ENCODE results near the gene RUSC2. TPM values are rescaled to one million over a fixed set of nuclear protein-coding genes. Genes with fewer than 3 reads are reported as not detected.
"Not testable (repeated sequence)": the region's sequence is repeated elsewhere in the genome, so short reads cannot be mapped to it uniquely, and the experiment has no call there.

Gene RUSC2
- total RNA-seq, 4 donors from 2014 or later = 43.8 to 85.4 (median 59.6) TPM

DNA sequence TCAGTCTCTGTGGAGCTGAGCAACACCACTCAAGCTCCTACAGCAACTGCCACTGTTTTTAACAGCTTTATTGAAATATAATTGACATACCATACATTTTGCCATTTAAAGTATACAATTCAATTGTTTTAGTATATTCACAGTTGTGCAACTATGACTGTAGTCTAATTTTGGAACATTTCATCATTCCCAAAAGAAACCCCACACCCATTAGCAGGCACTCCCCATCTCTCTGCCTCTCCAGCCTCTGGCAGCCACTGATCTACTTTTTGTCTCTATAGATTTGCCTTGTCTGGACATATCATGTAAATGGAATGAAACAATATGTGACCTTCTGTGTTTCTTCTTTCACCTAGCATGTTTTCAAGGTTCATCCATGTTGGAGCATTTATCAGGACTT is 43.5 kb downstream of the RUSC2 start:
- Histone ChIP-seq H3K4me3 (no peak overlapping the region), H3K9me3 (no peaks in the 10 kb centered on the region), H3K27me3 (no peaks in the 10 kb centered on the region), H3K36me3 (no peaks in the 10 kb centered on the region), H3K27ac (no peak overlapping the region), H3K4me1 (peaks cover 8 to 72% (median 18%) of the 10 kb centered on the region in 3 donors)
- ATAC-seq = no peak
- TF ChIP-seq, protein P1, sequence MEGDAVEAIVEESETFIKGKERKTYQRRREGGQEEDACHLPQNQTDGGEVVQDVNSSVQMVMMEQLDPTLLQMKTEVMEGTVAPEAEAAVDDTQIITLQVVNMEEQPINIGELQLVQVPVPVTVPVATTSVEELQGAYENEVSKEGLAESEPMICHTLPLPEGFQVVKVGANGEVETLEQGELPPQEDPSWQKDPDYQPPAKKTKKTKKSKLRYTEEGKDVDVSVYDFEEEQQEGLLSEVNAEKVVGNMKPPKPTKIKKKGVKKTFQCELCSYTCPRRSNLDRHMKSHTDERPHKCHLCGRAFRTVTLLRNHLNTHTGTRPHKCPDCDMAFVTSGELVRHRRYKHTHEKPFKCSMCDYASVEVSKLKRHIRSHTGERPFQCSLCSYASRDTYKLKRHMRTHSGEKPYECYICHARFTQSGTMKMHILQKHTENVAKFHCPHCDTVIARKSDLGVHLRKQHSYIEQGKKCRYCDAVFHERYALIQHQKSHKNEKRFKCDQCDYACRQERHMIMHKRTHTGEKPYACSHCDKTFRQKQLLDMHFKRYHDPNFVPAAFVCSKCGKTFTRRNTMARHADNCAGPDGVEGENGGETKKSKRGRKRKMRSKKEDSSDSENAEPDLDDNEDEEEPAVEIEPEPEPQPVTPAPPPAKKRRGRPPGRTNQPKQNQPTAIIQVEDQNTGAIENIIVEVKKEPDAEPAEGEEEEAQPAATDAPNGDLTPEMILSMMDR (IDR thresholded peaks at IDR 0.05) = no peak
- TF ChIP-seq POLR2A (IDR thresholded peaks at IDR 0.05) (no peak), EP300 (IDR thresholded peaks at IDR 0.05) (no peak), POLR2AphosphoS5 (IDR thresholded peaks at IDR 0.05) (no peak)

DNA sequence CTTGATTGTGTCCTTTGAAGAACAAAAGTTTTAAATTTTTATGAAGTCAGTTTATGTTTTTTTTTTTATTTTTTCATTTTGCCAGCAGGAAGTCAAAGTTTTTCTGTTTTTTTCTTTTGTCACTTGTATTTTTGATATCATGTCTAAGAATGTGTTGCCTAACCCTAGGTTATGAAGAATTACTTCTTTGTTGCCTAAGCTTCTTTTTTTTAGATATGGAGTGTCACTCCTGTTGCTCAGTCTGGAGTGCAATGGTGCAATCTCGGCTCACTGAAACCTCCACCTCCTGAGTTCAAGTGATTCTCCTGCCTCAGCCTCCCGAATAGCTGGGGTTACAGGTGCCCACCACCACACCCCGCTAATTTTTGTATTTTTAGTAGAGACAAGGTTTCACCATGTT is 45.0 kb downstream of the RUSC2 start:
- not testable (repeated sequence) for H3K27ac ChIP-seq, H3K36me3 ChIP-seq, H3K27me3 ChIP-seq, H3K4me3 ChIP-seq, H3K9me3 ChIP-seq, ATAC-seq
- WGBS, 2 donors (ENCODE audit: low coverage in 1 of 2) = 92% methylated on average over 2 to 3 of the region's 3 CpGs
- peaks cover 13 to 77% (median 30%) of the 10 kb centered on the region in 3 donors for H3K4me1 ChIP-seq

DNA sequence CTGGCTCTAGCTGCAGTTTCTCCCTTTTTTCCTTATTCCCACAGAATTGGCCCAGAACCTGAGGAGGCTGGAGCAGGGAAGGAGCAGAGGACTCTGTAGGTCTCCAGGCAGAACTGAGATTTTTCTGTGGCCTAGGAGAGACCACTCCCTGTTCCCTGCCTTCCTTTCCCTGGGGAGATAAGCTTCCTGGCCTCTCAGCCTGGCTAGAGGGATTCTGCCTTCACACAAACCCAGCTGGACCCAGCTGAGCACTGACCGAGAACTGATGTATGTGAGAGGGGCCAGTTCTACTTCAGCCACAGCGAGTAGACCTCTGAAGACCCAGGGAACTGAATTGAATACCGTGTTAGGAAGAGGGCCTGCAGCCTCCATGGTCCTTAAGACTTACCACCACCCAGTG is 48.0 kb downstream of the RUSC2 start:
- no peaks in the 10 kb centered on the region for H3K27me3 ChIP-seq
- WGBS, 2 donors (ENCODE audit: low coverage in 1 of 2) = no CpG with 5 or more reads among the region's 3 CpGs
- no peaks in the 10 kb centered on the region for H3K36me3 ChIP-seq
- peak overlapping the region in 1 of 2 donors; percentile 46 for H3K4me3 ChIP-seq
- peaks cover 14 to 91% (median 36%) of the 10 kb centered on the region in 3 donors for H3K4me1 ChIP-seq
- peak; percentile 52 for ATAC-seq
- no peak for TF ChIP-seq EP300 (IDR thresholded peaks at IDR 0.05)
- no peak for TF ChIP-seq POLR2AphosphoS5 (IDR thresholded peaks at IDR 0.05)
- TF ChIP-seq, protein P1 (IDR thresholded peaks at IDR 0.05) = no peak
- no peak for TF ChIP-seq POLR2A (IDR thresholded peaks at IDR 0.05)
- H3K27ac ChIP-seq = peak overlapping the region; percentile 81 to 92 (median 89)
- H3K9me3 ChIP-seq = no peaks in the 10 kb centered on the region

DNA sequence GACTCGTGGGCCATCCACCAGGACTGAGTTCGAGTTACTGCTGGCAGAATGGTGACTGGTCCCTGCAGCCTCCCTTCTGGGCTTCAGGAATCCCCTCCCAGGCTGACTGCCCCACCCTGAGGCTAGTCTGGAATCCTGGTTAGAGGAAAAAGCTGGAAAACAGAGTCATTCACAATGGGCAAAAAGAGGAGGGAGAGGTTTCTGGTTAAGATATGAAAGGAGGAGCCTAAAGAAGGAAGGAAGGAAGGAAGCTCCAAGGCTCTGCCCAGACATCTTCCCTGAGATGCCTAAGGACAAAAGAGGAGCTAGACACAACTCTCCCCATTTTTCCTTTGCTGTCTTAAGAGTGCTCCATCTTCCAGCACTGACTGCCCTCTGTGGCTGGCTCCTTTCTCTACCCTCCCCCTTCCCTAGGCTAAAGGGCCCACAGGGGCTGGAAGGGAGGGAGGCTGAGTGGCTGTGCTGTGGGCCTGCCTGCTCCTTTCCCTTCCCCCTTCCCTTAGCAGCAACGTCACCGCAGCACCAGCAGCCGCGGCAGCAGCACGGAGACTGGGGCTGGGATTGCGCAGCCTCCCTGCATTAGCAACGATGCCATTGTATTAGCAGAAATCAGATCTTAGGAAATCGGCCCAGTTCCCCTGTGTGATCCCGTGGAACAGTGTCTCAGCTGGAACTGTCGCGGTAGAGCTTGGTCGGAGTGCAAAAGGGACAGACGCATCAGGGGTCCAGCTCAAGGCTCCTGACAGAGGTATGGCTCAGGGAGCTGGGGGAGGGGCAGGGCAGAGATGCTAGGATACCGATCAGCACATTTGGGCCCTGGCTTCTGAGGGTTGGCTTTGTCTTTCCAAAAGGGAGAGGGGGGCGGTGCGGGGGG is 48.7 kb downstream of the RUSC2 start:
- Histone ChIP-seq H3K9me3 (no peaks in the 10 kb centered on the region), H3K27me3 (no peaks in the 10 kb centered on the region), H3K36me3 (no peaks in the 10 kb centered on the region), H3K4me3 (peak overlapping the region; percentile 33 to 46), H3K4me1 (peaks cover 14 to 90% (median 32%) of the 10 kb centered on the region in 3 donors), H3K27ac (peak overlapping the region; percentile 81 to 92 (median 89))
- 0% methylated on average over 12 of the region's 18 CpGs; no CpG with 5 or more reads in 1 of the 2 donors for WGBS, 2 donors (ENCODE audit: low coverage in 1 of 2)
- peak; percentile 95 for ATAC-seq
- TF ChIP-seq POLR2A (IDR thresholded peaks at IDR 0.05) (peak in 1 of 2 donors; percentile 15), POLR2AphosphoS5 (IDR thresholded peaks at IDR 0.05) (peak; percentile 30)
- TF ChIP-seq, protein P1 (IDR thresholded peaks at IDR 0.05) = no peak

Other genes with a start within 250 kb of the RUSC2 start
- gene TESK1, start 115.2 kb downstream of the RUSC2 start, total RNA-seq = 10 to 100 TPM; 38.2 to 77.1 (median 40.2) TPM
- gene CD72, start 128.3 kb downstream of the RUSC2 start, total RNA-seq = 1 to 10 TPM; 1.0 to 2.0 (median 1.5) TPM
- 1 to 10 TPM in 3 of 4 donors, not detected in 1; 1.2 to 1.6 (median 1.6) TPM for gene SIT1, start 160.8 kb downstream of the RUSC2 start, total RNA-seq
- gene RMRP, start 167.9 kb downstream of the RUSC2 start, total RNA-seq = 1,000 to 10,000 TPM; 1,650 to 4,855 (median 3,807) TPM
- 10 to 100 TPM; 61.9 to 94.2 (median 87.0) TPM for gene CCDC107, start 168.2 kb downstream of the RUSC2 start, total RNA-seq
- 1 to 10 TPM in 2 of 4 donors, under 1 TPM in 2; 0.52 to 2.2 (median 0.81) TPM for gene ARHGEF39, start 175.1 kb downstream of the RUSC2 start, total RNA-seq
- gene CA9, start 183.8 kb downstream of the RUSC2 start, total RNA-seq = 1 to 10 TPM in 1 of 4 donors, not detected in 3; 3.9 TPM
- gene TPM2, start 199.8 kb downstream of the RUSC2 start, total RNA-seq = over 10,000 TPM in 3 of 4 donors, 1,000 to 10,000 TPM in 1; 7,572 to 13,568 (median 12,084) TPM
- gene TLN1, start 242.1 kb downstream of the RUSC2 start, total RNA-seq = 1,000 to 10,000 TPM in 3 of 4 donors, 100 to 1,000 TPM in 1; 888 to 1,583 (median 1,047) TPM
- 100 to 1,000 TPM in 1 of 4 donors, 10 to 100 TPM in 3; 75.0 to 104 (median 83.7) TPM for gene CREB3, start 242.6 kb downstream of the RUSC2 start, total RNA-seq